B cell (primary cell): Measurements from ENCODE around the gene RAD51B. TPM values are rescaled to one million over a fixed set of nuclear protein-coding genes. Genes with fewer than 3 reads are reported as not detected.
"Not testable (repeated sequence)": the region's sequence is repeated elsewhere in the genome, so short reads cannot be mapped to it uniquely, and the experiment has no call there.

Source experiments
- ATAC-seq: fragments of 200-7000 bp; cut with Tn5 transposase; one replicate; pipeline ENCODE4 v1.10.0; 2021; ENCODE audit warnings: low read depth, mild to moderate bottlenecking, moderate number of reproducible peaks, moderate library complexity
- CTCF ChIA-PET: fragments of 350-600 bp; sonication (Branson Sonifier 250); formaldehyde crosslinking; loops from one replicate; lab custom pipeline; 2021; ENCODE audit warnings: antibody characterized with exemption, inconsistent platforms; lab: Charles Lee
- POLR2A ChIA-PET: fragments of 350-600 bp; sonication (Branson Sonifier 250); formaldehyde crosslinking; loops from one replicate; lab custom pipeline; 2021; ENCODE audit warnings: antibody characterized with exemption; lab: Charles Lee
- DNase-seq: peaks from one replicate; pipeline ENCODE4 v3.0.0; 2013
- H2AFZ ChIP-seq: 2 replicates; pipeline ENCODE4 v1.6.1; 2012; ENCODE audit warnings: mild to moderate bottlenecking, low read depth, low read length; ENCODE audit not compliant: insufficient read depth, poor library complexity, severe bottlenecking
- H3K27ac ChIP-seq, 2 donors: 1 replicate in 1 of 2; 2 replicates in 1 of 2; pipeline ENCODE4 v1.5.1; 2012 to 2013; ENCODE audit warnings: low read length in 2 of 2, mild to moderate bottlenecking in 2 of 2, moderate library complexity in 1 of 2
- H3K27me3 ChIP-seq, 4 experiments: fragments of 200-600 bp in 1 of 4; sonication (generic) in 1 of 4; replicated peaks in 1 of 4; 1 replicate in 2 of 4; 2 replicates in 2 of 4; pipeline versions ENCODE4 v1.6.1 to v1.7.0; 2013 to 2016; ENCODE audit warnings: low read length in 3 of 4, mild to moderate bottlenecking in 2 of 4, mixed read lengths in 1 of 4, moderate library complexity in 1 of 4; ENCODE audit not compliant: insufficient read depth in 4 of 4, control insufficient read depth in 3 of 4; ENCODE audit errors: control extremely low read depth in 1 of 4
- H3K36me3 ChIP-seq, 2 experiments: replicated peaks in 1 of 2; 1 replicate in 1 of 2; 2 replicates in 1 of 2; pipeline versions ENCODE4 v1.6.1 to v1.7.1; 2013; ENCODE audit warnings: low read length in 1 of 2; ENCODE audit not compliant: insufficient read depth in 2 of 2, control insufficient read depth in 1 of 2; ENCODE audit errors: control extremely low read depth in 1 of 2, extremely low read depth in 1 of 2
- H3K4me1 ChIP-seq, 2 donors: fragments of 200-600 bp in 1 of 2; sonication (generic) in 1 of 2; 1 replicate in 1 of 2; 2 replicates in 1 of 2; pipeline versions ENCODE4 v1.5.1 to v1.6.1; 2013 to 2017; ENCODE audit warnings: low read length in 2 of 2; ENCODE audit not compliant: control insufficient read depth in 2 of 2, insufficient read depth in 2 of 2
- H3K4me2 ChIP-seq: replicated peaks from 2 replicates; pipeline ENCODE3; 2012; ENCODE audit warnings: mild to moderate bottlenecking, low read depth, low read length; ENCODE audit not compliant: poor library complexity, severe bottlenecking
- H3K4me3 ChIP-seq, 5 experiments: fragments of 200-600 bp in 1 of 5; sonication (generic) in 1 of 5; 1 replicate in 3 of 5; 2 replicates in 2 of 5; pipeline versions ENCODE4 v1.5.1 to v1.7.0; 2011 to 2016; ENCODE audit warnings: low read length in 4 of 5, mild to moderate bottlenecking in 4 of 5, low read depth in 2 of 5, control low read depth in 1 of 5, moderate library complexity in 1 of 5; ENCODE audit not compliant: insufficient read depth in 1 of 5; ENCODE audit errors: control extremely low read depth in 1 of 5, extremely low read depth in 1 of 5
- H3K79me2 ChIP-seq: fragments of 200-600 bp; sonication (generic); one replicate; pipeline ENCODE4 v1.6.0; 2016; ENCODE audit warnings: low read length; ENCODE audit not compliant: control insufficient read depth, insufficient read depth
- H3K9ac ChIP-seq: fragments of 200-600 bp; sonication (generic); 2 replicates; pipeline ENCODE4 v1.6.1; 2017; ENCODE audit warnings: mild to moderate bottlenecking, low read length, moderate library complexity
- H3K9me3 ChIP-seq, 3 donors: one replicate each; pipeline versions ENCODE4 v1.6.1 to v1.7.1; 2013; ENCODE audit warnings: low read length in 2 of 3; ENCODE audit not compliant: control insufficient read depth in 2 of 3, insufficient read depth in 1 of 3; ENCODE audit errors: control extremely low read depth in 1 of 3
- H4K20me1 ChIP-seq: 2 replicates; pipeline ENCODE4 v1.6.0; 2012; ENCODE audit warnings: mild to moderate bottlenecking, low read length; ENCODE audit not compliant: insufficient read depth, control insufficient read depth, poor library complexity, severe bottlenecking
- H3K27ac Mint-ChIP-seq: one replicate; pipeline ENCODE4 v1.8.0; 2021; ENCODE audit warnings: mixed read lengths
- H3K27me3 Mint-ChIP-seq: one replicate; pipeline ENCODE4 v1.8.0; 2021; ENCODE audit warnings: mixed read lengths
- H3K4me1 Mint-ChIP-seq: one replicate; pipeline ENCODE4 v1.8.0; 2021; ENCODE audit warnings: mixed read lengths
- H3K4me3 Mint-ChIP-seq: one replicate; pipeline ENCODE4 v1.8.0; 2021; ENCODE audit warnings: mixed read lengths
- H3K9me3 Mint-ChIP-seq: one replicate; pipeline ENCODE4 v1.8.0; 2022; ENCODE audit warnings: mixed read lengths; ENCODE audit not compliant: insufficient read depth
- CTCF ChIP-seq: fragments of 200-600 bp; IDR thresholded peaks from one replicate; pipeline ENCODE4 v1.8.0; 2022; ENCODE audit warnings: antibody characterized with exemption, mild to moderate bottlenecking
- EZH2 ChIP-seq: IDR thresholded peaks from 2 replicates; pipeline ENCODE4 v1.6.1; 2012; ENCODE audit warnings: borderline replicate concordance, low read depth, mild to moderate bottlenecking, moderate library complexity, low read length; ENCODE audit not compliant: insufficient read depth, poor library complexity, severe bottlenecking
- WGBS: methylation state at CpG from one replicate; pipeline ENCODE4 v1.1.5; 2013; ENCODE audit warnings: missing lambda C conversion rate; ENCODE audit not compliant: insufficient coverage; 5-methylcytosine and 5-hydroxymethylcytosine counted together
- intact Hi-C: fragments of 100-400 bp; cut with micrococcal nuclease; formaldehyde crosslinking; loops from one replicate; pipeline ENCODE4 v1.10.0; 2022
- polyA plus RNA-seq: library from polyadenylated mRNA; depleted of rRNA; stranded (reverse); fragments of >200 nt; gene quantifications from 2 replicates; pipeline ENCODE4 v1.2.3, GENCODE V29; 2012
- total RNA-seq, 2 donors: library from RNA; stranded (reverse); fragments of 120-200 nt in 1 of 2; gene quantifications; 1 replicate in 1 of 2; 2 replicates in 1 of 2; pipeline versions ENCODE4 v1.2.3 to v1.2.4, GENCODE V29; 2013 to 2022

RAD51B gene
- total and polyA plus RNA-seq, 2 donors (not counting 1 experiment from before 2014, with no cell fraction given) = 6.5 to 60.6 TPM

DNA sequence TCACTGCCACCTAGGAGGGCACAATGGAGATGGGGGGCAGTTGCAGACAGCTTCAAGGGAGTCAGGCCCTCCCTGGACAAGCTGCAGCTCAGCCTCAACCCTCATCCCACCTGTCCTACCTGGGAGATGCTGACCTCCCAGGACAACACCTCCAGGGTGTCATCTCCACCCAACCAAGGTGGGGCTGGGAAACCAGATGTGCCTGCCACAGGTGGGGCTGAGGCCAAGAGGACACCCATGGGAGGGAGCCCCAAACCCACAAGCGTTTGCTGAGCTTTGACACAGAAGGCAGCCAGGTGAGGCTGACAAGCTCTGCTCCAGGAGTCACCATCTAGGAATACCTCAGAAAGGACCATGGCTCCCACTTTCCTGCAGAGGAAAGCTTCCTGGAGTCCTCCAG, 941.8 kb downstream of the RAD51B start:
- Histone ChIP-seq H3K36me3 (no peaks in the 10 kb centered on the region), H4K20me1 (no peaks in the 10 kb centered on the region), H3K27ac (no peak overlapping the region), H2AFZ (no peak overlapping the region), H3K4me1 (peaks cover 19 to 20% of the 10 kb centered on the region in 2 donors), H3K79me2 (no peaks in the 10 kb centered on the region), H3K9me3 (no peaks in the 10 kb centered on the region), H3K27me3 (no peaks in the 10 kb centered on the region), H3K4me2 (no peak overlapping the region), H3K9ac (no peak overlapping the region), H3K4me3 (no peak overlapping the region)
- TF ChIP-seq EZH2 (no peak), CTCF (no peak)
- H3K27ac Mint-ChIP-seq = no peak overlapping the region
- POLR2A ChIA-PET = interaction anchor here (1.2 kb wide), 1 partner anchor 27 kb away, joined by 4 read pairs; no protein-coding TSS in a partner anchor
- no peaks in the 10 kb centered on the region for H3K27me3 Mint-ChIP-seq
- CTCF ChIA-PET = no interaction called here
- no peaks in the 10 kb centered on the region for H3K9me3 Mint-ChIP-seq
- 70% methylated on average over 1 of the region's 1 CpG for WGBS
- H3K4me1 Mint-ChIP-seq = peaks cover 17% of the 10 kb centered on the region
- ATAC-seq = no peak
- no peak for DNase-seq
- no peak overlapping the region for H3K4me3 Mint-ChIP-seq
- intact Hi-C loops = no loop called here

- Histone ChIP-seq H4K20me1 (no peaks in the 10 kb centered on the region), H3K79me2 (no peaks in the 10 kb centered on the region), H3K27ac (no peak overlapping the region), H3K9me3 (no peaks in the 10 kb centered on the region), H3K27me3 (no peaks in the 10 kb centered on the region), H3K4me3 (no peak overlapping the region), H2AFZ (no peak overlapping the region), H3K4me1 (peaks cover 1 to 2% of the 10 kb centered on the region in 2 donors), H3K9ac (no peak overlapping the region), H3K36me3 (no peaks in the 10 kb centered on the region), H3K4me2 (no peak overlapping the region)
- ChIA-PET CTCF (interaction anchor here (1.0 kb wide), 1 partner anchor 54 kb away, joined by 3 read pairs; no protein-coding TSS in a partner anchor), POLR2A (no interaction called here)
- Mint-ChIP-seq H3K27ac (no peak overlapping the region), H3K27me3 (no peaks in the 10 kb centered on the region), H3K9me3 (no peaks in the 10 kb centered on the region), H3K4me1 (peaks cover 2% of the 10 kb centered on the region), H3K4me3 (no peak overlapping the region)
- no peak for DNase-seq
- TF ChIP-seq CTCF = no peak
- TF ChIP-seq EZH2 = no peak
- ATAC-seq = no peak
- intact Hi-C loops = no loop called here
- WGBS = 87% methylated on average over 5 of the region's 11 CpGs
Observed at GRCh38 chr14:68762953-68763764, 943.6 kb downstream of the RAD51B start.

DNA sequence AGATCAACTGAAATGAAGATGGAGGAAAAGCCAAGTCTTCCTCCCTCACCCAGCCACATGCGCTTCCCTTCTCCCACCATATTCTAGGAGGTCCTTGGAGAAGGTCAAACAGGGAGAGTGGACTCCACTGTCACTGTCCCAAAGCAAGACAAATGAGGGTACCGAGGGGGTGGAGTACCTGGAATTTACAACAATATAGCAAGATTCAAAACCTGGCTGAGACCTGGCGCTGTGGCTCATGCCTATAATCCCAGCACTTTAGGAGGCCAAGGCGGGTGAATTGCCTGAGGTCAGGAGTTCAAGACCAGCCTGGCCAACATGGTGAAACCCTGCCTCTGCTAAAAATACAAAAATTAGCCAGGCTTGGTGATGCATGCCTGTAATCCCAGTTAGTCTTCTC, 944.3 kb downstream of the RAD51B start:
- POLR2A ChIA-PET, H3K27ac Mint-ChIP-seq, H3K9me3 Mint-ChIP-seq, H3K4me1 ChIP-seq, H3K4me3 ChIP-seq, ATAC-seq, H3K27me3 Mint-ChIP-seq, H3K27me3 ChIP-seq, H3K9me3 ChIP-seq, H3K4me3 Mint-ChIP-seq, H2AFZ ChIP-seq, H3K4me2 ChIP-seq, H3K9ac ChIP-seq, H3K4me1 Mint-ChIP-seq, H3K79me2 ChIP-seq, H3K27ac ChIP-seq, intact Hi-C loops, DNase-seq, H3K36me3 ChIP-seq, H4K20me1 ChIP-seq: not testable (repeated sequence)
- WGBS = 89% methylated on average over 3 of the region's 4 CpGs
- CTCF ChIA-PET = interaction anchor here (1.0 kb wide), 1 partner anchor 53 kb away, joined by 3 read pairs; no protein-coding TSS in a partner anchor
